Liver (tissue), 3 donors: ENCODE results near the gene CNIH1.

Experiments
- CTCF ChIP-seq: fragments of 150-350 bp; IDR thresholded peaks from 2 replicates; pipeline ENCODE4 v1.5.1; 2017; ENCODE audit warnings: improper control_type of control experiment, low read depth, low read length; ENCODE audit not compliant: missing input control
- GABPA ChIP-seq, 2 donors: IDR thresholded peaks in 1 of 2; conservative IDR thresholded peaks in 1 of 2; 2 replicates each; pipeline ENCODE4 v1.6.1; 2016; ENCODE audit warnings: antibody characterized with exemption in 2 of 2, mild to moderate bottlenecking in 1 of 2, moderate library complexity in 1 of 2
- HNF4G ChIP-seq: IDR thresholded peaks from 2 replicates; pipeline ENCODE4 v1.6.1; 2016; ENCODE audit warnings: antibody characterized with exemption
- RXRA ChIP-seq, 2 donors: IDR thresholded peaks; 2 replicates each; pipeline ENCODE4 v1.6.1; 2017 to 2018; ENCODE audit warnings: antibody characterized with exemption in 2 of 2, mild to moderate bottlenecking in 1 of 2
- donor health status: healthy.
- donor health status: healthy.

- no peak for TF ChIP-seq CTCF
- no peak for TF ChIP-seq GABPA (IDR thresholded peaks at IDR 0.05 in 1 of 2, conservative IDR thresholded peaks at IDR 0.05 in 1 of 2)
- no peak for TF ChIP-seq HNF4G
- no peak for TF ChIP-seq RXRA (IDR thresholded peaks at IDR 0.05)
These were observed 5.6 kb downstream of the CNIH1 start for GRCh38 chr14:54435500-54435981.
